HUDEP-2 (cell line): ENCODE results near the gene DDI1.
"Not testable (repeated sequence)": the region's sequence is repeated elsewhere in the genome, so short reads cannot be mapped to it uniquely, and the experiment has no call there.

Experiments used
- DNase-seq, 76 experiments: peaks; one replicate each; lab custom pipeline; 2025; ENCODE audit not compliant: unreplicated experiment in 76 of 76; lab: John Stamatoyannopoulos, UW

DDI1 gene

DNA sequence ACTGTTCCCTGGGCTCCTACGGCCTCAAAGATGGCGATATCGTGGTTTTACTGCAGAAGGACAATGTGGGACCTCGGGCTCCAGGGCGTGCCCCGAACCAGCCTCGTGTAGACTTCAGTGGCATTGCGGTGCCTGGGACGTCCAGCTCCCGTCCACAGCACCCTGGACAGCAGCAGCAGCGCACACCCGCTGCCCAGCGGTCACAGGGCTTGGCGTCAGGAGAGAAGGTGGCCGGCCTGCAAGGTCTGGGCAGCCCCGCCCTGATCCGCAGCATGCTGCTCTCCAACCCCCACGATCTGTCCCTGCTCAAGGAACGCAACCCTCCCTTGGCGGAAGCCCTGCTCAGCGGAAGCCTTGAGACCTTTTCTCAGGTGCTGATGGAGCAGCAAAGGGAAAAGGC, 555 bp downstream of the DDI1 start:
- no peak for DNase-seq

DNA sequence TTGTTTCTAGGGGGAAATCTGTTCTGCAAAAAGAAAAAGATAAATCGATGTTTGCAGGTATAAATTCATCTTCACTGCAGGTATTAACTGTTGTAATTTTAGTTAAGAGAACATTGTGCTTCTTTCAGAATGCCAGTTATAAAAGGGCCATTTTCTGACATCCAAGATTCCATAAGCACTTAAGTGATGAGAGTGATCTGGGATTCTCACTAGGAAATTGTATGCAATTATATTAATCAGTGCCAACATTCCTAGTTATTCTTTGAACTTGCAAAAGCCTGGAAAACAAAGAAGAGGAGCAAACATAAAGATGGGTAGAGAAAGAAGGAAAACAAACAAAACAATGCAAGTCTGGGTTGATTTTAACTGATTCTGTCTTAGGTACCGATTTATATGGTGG, 5.4 kb downstream of the DDI1 start:
- no peak for DNase-seq

DNA sequence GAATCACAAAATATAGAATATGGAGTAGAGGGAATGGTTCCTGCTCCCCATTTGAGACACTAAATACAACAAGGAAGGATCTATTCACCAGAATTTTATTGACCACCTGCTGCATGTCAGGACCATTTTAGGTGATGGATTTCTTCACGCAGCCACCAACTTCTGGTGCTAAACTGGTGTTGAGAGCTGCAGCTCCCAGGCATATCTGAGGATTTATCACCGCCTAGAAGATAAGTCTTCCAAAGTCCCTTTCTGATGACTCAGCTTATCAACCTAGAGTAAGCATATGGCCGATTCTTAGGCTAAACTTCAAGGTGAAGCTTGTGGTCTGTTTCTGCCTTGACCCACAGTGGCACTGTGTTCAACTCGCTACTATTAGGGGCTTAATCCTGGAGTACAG, 6.7 kb downstream of the DDI1 start:
- DNase-seq, result no peak

DNA sequence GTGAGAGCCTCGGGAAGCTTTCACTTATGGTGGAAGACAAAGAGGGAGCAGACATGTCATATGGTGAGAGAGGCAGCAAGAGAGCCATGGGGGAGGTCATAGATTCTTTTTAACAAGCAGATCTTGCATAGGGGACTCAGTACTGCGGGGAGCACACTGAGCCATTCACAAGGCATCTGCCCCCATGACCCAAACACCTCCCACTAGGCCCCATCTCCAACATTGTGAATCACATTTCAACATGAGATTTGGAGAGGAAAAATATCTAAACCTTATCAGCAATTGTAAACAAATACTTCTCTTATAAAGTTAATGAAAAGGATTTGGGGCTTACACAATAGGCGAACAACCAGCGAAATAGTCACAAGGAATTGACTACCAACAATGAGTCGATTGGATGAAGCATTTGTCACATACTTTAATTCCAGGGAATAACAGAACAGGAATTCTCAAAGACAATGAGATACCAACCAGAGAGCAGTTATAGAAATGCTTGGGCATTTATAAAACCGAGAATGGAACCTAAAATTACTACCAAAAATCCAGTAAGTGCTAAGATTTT, 7.3 kb downstream of the DDI1 start:
- DNase-seq, result no peak

DNA sequence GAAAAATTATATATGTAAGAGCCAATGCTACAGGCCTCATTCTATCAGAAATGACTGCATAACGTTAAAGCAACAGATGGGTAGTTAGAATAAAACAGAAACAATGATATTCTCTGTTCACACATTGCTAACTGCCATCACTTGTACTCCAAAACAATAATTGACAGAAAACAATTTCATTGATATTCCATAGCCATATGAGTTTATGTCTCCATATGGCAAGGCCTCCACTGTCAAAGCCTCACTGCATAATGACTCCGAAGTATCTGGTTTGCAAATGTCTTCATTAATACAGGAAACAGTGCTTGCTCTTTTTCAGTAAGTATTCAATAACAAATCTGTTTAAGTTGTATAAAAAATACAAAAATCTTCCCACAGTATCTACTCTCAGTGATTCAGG, 9.9 kb downstream of the DDI1 start:
- DNase-seq, result no peak

DNA sequence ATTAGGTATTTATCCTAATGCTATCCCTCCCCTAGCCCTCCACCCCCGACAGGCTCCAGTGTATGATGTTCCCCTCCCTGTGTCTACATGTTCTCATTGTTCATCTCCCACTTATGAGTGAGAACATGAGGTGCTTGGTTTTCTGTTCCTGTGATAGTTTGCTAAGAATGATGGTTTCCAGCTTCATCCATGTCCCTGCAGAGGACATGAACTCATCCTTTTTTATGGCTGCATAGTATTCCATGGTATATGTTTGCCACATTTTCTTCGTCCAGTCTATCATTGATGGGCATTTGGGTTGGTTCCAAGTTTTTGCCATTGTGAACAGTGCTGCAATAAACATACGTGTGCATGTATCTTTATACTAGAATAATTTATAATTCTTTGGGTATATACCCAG, 10.4 kb downstream of the DDI1 start:
- not testable (repeated sequence) for DNase-seq

DNA sequence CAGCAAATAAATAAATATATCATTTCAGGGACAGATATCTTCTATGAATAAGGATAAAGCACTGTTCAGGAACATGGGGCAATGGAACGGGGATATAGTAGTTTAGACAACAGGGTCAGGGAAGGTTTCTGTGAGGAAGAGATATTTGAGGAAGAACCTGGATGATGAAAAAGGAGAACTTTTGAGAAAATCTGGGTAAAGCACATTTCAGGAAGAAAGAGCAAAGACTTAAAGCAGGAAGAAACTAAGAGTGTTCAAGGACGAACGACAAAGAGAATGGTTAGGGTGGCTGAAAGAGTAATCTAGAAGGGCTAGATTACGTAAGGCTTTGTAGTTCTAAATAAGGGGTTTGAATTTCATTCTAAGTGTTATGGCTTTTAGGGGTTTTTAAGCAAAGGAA, 12.7 kb downstream of the DDI1 start:
- no peak for DNase-seq

DNA sequence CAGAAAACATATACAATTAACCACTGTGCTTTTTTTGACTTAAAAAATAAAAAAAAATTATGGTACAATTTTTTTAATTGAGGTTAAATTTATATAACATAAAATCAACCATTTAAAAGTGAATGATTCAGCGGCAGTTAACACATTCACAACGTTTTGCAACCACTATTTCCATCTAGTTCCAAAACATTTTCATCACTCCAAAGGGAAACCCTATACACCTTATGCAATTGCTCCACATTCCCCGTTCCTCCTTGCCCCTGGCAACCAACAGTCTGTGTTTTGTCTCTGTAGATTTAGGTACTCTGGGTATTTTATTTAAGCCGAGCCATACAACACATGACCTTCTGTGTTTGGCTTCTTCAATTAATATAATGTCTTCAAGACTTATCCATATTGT, 15.3 kb downstream of the DDI1 start:
- no peak for DNase-seq

DNA sequence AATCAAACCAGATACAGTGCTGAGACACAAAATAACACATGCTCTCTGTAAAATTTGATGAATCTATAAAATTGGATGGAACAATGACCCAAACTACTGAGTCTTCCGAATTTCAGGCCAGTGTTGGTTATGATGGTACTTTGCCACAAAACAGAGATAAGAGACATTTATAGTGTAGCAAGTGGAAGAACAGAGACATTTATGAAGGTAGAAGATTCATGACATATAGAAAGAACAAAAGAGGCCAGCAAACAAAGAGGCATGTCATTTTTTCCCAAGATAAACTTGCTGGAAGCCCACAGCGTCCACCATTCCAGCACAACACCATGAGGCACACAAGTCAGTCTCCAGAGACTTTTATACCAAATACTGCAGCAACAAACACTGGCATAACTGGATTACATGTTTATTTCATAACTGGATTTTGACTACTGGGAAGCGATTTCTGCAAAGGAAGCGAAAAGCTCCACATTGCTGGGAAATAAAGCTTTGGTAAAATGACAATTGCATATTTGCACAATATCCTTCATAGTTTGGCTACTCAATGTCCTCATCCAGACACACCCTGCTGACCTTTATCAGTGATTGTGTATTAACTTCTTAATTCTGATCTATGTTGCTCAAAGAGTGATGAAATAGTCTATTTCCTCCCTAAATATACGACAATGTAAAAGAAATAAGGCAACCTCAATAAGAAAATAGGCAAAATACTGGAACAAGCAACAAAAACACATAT, 17.5 kb downstream of the DDI1 start:
- DNase-seq, result no peak

DNA sequence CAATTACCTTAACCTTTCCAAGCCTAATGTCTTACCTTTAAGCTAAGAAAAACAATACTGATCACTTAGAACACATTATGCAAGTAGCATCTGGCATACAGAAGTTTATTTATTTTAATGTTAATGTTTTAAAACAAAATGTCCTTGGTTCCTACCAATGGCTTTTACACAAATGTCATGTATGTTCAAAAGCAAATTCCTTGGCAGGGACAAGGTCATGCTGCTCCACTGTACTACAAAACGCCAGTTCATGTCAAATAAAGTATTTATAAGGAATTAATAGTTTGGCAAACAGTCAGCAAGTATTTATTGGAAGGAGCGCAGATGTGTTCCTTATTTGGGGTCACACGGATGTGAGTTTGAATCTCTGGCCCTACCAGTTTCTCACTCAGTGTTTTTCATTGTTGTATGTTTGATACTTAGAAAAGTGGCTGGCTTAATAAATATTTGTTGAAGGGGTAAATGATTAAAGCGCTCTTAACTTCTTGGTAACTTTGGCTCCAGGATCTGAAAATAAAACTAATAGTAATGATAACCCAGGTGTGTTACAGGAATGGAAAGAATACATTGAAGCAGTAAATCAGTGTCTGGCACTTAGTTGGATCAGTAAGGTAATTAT, 18.6 kb downstream of the DDI1 start:
- no peak for DNase-seq

DNA sequence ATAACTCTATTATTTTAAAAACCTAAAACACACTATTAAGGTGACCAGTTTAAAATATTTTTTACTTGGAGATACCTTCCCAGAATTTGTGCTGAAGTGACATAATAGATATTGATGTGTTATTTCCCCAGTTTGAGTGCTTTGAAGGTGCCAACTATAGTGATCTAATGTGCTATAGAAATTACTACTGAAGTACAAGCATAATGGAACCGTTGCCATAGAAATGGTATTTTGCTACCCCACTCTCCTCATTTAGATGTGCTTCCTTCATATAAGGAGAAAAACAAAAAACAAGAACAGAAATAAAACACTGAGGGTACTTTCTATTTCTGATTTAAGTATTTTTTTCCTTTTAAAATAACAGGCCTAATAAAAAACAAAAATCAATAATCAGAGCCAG, 19.2 kb downstream of the DDI1 start:
- no peak for DNase-seq

DNA sequence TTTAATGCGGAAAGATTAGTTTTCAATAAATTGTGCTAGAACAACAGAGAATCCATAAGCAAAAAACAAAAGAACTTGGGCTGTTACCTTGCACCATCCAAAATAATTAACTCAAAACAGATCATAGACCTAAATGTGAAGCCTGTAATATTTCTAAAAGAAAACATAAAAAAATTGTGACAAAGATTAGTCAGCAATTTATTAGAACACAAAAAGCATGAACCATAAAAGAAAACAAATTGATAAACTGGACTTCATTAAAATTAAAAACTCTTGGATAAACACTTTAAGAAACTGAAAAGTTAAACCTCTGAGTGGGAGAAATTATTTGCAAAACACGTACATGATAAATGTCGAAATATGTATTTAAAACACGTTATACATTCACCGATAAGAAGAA, 21.5 kb downstream of the DDI1 start:
- no peak for DNase-seq

DNA sequence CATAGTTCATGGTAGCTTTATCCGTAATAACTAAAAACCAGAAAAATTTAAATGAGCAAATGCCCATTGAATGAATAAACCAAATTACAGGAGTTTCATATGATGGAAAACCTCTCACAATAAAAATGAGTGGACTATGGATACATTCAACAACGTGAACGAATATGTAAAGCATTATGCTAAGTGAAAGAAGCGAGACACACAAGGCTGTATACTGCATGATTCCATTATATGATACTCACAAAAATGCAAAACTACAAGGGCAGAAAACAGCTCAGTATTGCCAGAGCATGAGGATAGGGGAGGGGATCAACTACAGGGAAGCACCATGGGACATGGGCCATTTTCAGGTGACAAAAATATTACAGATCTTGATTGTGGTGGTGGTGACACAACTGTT, 22.2 kb downstream of the DDI1 start:
- DNase-seq, result no peak

DNA sequence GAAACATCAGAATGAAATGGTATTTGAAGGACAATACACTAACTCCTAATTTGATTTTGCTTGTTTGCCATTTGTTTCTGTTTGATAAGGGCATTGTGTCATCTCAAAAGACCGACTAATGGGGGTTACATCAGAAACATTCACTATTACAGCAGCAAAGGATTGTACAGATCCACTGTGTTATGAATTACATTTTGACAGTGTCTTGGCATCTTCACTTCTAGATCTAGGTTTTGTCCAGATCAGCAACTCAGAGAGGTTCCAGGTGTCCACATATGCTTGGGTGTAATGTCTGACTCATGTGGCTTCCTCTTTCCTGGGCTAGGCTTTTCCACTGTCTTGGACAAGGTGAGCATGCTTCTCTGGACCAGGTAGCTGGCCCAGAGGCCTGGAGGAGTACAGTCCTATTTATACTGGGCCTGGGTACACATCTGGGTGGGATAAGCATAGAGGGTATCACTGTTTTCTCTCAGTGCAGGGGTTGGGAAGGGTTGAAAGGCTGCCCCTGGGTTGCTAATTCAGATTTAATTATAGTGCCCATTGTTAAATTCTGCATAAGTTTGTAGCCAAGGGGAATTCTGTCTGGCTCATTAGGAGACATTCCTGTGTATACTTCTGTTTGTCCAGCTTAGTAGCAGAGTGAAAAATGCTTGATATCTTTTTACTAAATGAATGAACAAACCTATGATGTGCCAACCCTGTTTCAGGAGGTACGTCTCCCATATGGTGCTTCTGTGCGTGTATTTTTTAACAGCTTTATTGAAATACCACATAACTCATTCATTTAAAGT, 23.8 kb downstream of the DDI1 start:
- DNase-seq, result no peak

DNA sequence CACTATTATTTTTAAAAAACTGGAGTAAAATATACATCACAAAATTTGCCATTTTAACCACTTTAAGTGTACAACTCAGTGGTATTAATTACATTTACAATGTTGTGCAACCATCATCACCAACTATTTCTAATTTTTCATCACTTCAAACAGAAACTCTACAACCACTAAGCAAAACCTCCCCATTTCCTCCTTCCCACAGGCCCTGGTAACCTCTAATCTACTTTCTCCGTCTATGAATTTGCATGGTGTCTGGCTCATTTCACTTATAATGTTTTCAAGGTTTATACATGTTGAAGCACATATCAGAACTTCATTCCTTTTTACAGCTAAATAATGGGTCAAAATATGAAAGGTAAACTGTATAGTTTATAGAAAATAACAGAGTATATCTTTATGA, 24.4 kb downstream of the DDI1 start:
- DNase-seq, result no peak

DNA sequence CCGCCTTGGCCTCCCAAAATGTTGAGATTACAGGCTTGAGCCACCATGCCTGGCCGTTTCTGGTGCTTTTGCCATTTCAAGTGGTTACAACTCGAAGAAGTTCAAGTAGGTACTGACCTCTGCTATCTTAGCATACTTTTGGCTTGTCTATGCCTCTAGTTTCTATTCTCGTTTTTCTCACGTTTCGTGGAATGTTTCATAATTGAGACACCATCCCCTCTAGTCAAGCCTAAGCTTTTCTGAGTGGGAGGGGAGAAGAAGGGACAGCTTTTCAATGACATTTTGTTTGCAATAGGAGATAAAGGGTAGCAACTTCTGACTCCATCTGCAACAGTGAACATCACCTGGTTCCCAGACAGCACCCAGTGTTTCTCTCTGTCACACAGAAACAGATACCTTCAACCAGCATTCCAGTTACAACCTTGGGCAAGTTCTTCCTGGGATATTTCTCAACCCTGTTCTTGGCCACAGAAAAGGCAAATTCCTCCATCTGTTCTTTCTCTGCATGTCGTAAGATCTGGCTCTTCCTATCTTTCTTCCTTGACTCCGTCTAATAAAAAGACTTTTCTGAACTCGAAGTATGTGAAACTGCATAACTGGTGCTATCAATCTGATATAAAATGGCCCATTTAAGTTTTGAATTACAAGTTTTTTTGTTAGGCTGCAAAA, 25.5 kb downstream of the DDI1 start:
- no peak for DNase-seq

DNA sequence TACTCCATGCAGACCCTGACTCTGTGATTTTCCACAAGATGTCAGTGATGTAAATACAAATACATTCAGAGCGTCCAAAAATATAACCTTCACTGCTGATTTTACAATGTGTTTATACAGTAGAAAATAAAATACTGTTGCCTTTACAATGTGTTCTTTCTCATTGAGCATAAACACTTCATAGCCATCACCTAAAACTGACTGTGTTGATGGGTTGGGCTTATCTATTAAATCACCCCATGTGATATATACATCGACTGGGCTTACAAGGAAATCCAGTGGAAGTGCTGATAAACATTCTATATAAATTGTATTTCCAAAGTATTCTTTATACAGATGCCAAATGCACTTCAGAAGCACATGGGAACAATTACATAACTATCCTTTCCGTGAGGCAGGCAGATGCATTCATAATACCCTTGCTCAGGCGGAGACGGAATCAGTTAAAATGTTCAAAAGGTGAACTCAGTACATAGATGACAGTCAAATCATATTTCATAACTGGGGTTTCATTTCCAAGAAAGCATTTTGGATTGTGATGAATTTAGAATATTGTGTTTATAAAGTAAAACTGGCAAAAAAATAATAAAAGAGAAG, 27.7 kb downstream of the DDI1 start:
- DNase-seq, result no peak

DNA sequence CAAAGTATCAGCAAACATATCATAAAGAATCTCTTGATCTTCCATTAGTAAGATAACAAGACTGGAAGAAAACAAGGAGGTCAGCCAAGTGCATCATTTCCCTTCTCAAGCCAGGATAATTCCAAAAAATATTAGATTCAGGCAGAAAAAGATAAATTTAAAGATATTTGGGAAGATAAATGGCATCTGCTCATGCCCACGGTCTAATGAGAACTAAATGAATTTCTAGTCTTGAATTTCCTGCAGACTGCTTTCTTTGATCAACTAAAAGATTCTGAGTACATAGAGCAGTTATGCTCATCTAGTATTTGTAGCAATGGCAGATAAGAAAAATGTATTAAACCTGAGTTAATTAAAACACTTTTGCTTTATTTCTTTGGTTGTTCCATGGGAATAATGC, 31.1 kb downstream of the DDI1 start:
- no peak for DNase-seq

DNA sequence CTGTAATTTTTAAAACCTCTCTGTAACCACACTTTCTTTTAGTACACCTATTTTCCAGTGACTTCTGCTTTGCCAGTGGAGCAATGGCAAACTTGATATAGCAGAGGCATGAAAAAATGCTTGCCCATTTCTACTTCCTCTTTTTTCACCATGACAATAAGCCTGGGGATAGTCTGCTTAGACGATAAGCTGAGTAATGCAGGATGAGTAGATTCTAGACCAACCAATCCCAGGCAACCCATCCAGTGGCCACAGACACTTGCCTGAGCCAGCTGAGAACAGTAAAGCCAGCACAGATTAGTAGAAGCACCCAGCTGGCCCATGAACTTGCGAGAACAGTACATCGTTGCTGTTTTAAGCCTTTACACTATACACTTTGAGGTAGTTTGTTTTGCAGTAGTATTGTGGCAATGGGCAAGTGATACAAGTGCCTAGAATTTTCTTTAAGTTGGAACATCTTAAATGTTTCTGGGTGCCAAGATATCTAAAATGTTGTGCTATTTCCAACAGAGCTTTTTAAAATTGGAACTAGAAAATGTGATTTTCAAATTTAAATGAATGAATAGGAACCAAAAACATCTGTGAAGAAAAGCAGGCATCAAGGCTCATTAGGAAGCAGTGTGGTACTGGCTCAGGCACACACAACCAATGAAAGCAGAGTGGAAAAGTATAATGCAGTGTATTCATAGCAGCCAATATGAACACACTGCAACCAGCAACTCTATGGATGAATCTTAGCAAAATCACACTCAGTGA, 37.7 kb downstream of the DDI1 start:
- peak in 37 of 76 experiments; percentile 3 to 90 (median 35) for DNase-seq

DNA sequence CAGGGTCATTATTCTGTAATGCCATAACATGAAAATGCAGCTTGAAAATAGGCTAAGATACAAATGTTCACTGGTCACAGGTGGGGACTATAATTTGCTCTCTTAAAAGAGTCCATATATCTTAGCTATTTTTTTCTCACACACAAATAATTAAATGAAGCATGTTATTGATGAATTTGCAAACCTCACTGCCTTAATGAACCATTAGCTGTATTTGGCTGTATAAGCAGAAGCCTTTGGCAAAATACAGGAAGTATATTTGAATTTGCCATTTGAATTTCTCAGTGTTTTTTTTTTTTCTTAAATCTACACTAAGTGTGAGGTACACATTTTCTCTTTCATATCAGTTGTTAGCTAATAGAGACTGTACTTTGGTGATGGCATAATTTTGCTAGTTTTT, 38.7 kb downstream of the DDI1 start:
- no peak for DNase-seq
